GM12873 (cell line): Measurements from ENCODE around the gene IL15RA.
A peak's percentile ranks its signal among the peaks of the same experiment; 100 is the strongest.

Source experiments
- CTCF ChIP-seq: IDR thresholded peaks from 2 replicates; pipeline ENCODE4 v1.5.1; 2012; ENCODE audit warnings: low read depth, mild to moderate bottlenecking, moderate library complexity, low read length, control low read depth; ENCODE audit not compliant: insufficient read depth; ENCODE audit errors: missing control alignments

The IL15RA gene

GRCh38 chr10:6019010-6019782 lies 41.9 kb upstream of the IL15RA start:
- no peak for TF ChIP-seq CTCF

- TF ChIP-seq CTCF: no peak
These were observed 41.1 kb upstream of the IL15RA start for GRCh38 chr10:6018422-6018821.

GRCh38 chr10:6017781-6018354 lies 40.5 kb upstream of the IL15RA start:
- TF ChIP-seq CTCF: no peak

- TF ChIP-seq CTCF: peak; percentile 78
These were observed 37.0 kb upstream of the IL15RA start for GRCh38 chr10:6014241-6014761.

GRCh38 chr10:6013413-6014192 lies 36.3 kb upstream of the IL15RA start:
- no peak for TF ChIP-seq CTCF

GRCh38 chr10:6012121-6012905 lies 35.0 kb upstream of the IL15RA start:
- TF ChIP-seq CTCF: no peak
